NT2/D1 (cell line): Measurements from ENCODE around the gene MPP3.

Source experiments
- SUZ12 ChIP-seq: IDR thresholded peaks from 2 replicates; pipeline ENCODE4 v1.6.1; 2011; ENCODE audit not compliant: insufficient read length, insufficient read depth; ENCODE audit errors: extremely low read depth
- YY1 ChIP-seq: IDR thresholded peaks from 2 replicates; pipeline ENCODE4 v1.6.1; 2011; ENCODE audit not compliant: insufficient read length, insufficient read depth
- ZNF274 ChIP-seq: IDR thresholded peaks from 2 replicates; pipeline ENCODE4 v1.6.1; 2011; ENCODE audit warnings: mild to moderate bottlenecking, low read depth, low read length

DNA sequence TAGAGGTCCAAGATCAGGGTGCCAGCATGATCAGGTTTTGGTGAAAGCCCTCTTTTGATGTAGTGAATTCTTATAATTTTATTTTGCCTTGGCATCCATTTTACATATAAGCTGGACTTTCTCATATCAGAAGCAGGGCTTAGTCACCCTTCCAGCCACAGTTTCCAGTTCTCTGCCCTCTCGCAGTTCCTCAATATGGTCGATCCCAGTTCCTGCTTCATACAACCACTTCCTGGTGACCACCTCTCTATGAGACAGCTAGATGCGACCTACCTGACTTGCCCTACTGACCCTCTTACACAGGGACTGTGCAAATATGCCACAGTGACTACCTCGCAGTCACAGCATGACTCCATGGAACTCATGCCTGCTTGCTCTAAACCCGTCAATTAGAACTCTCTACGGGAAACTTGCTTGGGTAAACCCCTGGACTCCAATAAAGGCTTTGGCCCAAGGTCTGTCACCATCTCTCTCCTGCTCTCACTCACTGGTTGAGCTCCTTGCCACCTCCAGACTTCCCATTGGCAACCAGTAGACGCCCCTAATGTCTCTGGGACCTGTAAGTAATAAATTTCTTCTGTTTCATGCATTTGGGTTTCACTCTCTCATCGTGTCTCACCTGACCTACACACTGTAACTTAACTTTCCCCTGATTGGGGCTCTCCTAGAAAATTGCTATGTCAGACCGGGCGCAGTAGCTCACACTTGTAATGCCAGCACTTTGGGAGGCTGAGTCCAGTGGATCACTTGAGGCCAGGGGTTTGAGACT lies 35.5 kb upstream of the MPP3 start:
- TF ChIP-seq YY1 (no peak), SUZ12 (no peak), ZNF274 (no peak)
